CD4-positive, alpha-beta T cell treated with Interleukin-15 for 1 hour (primary cell): Measurements from ENCODE around the gene FZD8.

ENCODE experiments used
- DNase-seq: peaks from one replicate; pipeline ENCODE4 v3.0.0-alpha.2; 2020

Gene FZD8

DNA sequence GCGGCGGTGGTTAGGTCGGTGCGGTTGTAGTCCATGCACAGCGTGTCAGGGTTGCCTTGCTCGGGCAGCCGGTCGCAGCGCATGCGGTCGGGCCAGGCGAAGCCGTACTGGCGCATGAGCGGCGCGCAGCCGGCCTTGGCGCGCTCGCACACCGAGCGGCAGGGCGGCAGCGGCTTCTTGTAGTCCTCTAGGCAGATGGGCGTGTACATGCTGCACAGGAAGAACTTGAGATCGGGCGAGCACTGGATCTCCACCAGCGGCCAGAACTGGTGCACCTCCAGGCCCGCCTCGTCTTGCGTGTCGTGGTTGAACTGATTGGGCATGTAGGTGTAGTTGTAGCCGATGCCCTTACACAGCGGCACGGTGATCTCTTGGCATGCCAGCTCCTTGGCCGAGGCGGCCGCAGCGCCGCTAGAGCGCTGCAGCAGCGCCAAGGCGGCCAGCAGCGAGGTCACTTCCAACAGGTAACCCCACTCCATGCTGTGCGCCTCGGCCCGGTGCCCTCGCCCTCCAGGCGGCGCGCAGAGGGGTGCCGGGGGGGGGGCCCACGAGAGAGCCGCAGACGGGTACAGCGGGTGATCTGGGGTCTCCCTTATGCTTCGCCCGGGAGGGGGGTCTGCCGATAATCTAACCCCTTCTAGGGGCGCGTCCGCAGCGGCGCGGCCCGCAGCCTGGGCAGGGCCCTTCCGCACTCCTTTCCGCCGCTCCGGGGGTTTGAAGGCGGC is 983 bp downstream of the FZD8 start:
- peak; percentile 27 for DNase-seq

DNA sequence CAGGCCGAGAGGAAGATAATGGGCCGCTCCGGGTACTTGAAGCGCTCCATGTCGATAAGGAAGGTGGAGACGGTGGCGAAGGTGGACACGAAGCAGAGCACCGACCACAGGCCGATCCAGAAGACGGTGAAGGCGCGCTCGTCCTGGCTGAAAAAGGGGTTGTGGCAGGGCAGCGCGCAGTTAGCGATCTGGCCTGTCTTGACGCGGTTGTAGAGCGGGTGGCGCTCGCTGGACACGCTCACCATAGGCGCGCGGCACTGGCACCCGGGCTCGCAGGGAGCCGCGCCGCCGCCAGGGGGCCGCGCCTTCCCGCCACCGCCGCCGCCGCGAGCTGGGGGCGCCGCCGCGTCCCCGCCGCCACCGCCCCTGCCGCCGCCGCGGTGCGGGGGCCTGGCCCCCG is 1.6 kb downstream of the FZD8 start:
- peak; percentile 19 for DNase-seq

- no peak for DNase-seq
Measured at GRCh38 chr10:35639728-35640401, 2.2 kb downstream of the FZD8 start.

DNA sequence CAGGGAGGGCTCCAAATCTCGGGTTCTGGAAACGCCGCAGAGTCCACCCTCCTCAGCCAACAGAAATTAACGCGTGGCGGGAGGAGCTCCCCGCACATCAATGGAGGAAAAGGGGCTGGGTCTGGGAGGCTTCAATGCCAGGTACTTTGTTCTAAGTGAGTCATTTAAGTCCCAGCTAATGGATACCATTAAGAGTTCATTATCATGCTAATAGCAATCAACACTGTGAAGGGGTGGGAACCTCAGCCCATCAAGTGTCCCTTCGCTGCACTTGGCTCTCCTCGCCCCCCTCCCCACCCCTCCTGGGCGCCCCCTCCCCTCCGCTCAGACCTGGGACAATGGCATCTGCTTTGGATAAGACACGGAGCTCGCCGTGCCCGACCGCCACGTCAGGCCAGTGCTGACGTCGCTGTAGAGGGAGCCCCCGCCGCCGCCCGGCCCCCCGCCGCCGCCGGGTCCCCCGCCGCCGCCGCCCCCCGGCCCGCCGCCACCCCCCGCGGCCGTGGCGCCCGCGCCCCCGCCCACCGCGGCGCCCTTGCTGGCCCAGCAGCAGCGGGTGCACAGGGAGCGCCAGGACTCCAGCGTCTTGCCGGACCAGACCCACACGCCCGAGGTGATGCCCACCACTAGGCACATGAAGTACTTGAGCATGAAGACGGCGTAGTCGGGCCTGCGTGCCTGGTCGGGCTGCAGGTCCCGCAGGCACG is 2.9 kb downstream of the FZD8 start:
- no peak for DNase-seq

DNA sequence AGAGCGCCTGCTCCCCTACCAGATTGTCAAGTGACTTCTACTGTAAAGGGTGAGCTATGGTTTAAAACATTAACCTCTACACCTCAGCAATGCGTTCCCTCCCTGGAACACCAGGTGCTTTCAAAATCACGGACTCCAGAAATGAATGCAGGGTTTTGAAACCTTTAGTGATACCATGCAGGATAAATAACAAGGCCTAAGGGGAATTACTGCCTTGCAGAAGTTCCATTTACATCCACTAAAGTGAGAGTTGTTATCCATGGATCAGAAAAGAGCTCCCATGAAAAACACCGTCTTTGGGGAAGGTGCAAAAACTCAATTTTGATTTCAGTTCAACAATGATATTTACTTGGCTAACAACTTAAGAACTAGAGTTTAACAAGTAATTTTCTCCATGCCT is 4.0 kb downstream of the FZD8 start:
- DNase-seq: no peak

DNA sequence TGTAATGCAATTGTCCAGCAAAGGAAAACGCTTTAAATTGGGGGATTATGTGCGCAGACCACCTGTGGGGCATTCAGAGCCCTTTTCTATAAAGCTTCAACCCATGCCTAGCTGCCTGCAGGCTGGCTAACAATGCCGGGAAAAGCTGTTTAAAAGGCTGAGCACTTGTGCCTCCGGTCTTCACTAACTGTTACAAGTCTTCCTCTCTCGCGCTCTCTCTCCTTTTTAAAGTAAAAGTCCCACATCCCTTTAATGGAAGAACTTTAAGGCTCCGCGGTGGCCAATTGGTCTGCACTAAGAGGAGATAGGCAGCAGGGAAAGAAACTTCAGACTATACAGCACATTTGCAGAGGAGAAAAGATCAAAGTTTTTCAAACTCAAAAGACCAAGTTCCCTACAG is 4.6 kb downstream of the FZD8 start:
- DNase-seq: no peak

GRCh38 chr10:35636956-35637355 is 5.1 kb downstream of the FZD8 start:
- no peak for DNase-seq

GRCh38 chr10:35635576-35635975 is 6.5 kb downstream of the FZD8 start:
- peak; percentile 30 for DNase-seq

- no peak for DNase-seq
Measured at GRCh38 chr10:35633006-35633980, 8.8 kb downstream of the FZD8 start.

DNA sequence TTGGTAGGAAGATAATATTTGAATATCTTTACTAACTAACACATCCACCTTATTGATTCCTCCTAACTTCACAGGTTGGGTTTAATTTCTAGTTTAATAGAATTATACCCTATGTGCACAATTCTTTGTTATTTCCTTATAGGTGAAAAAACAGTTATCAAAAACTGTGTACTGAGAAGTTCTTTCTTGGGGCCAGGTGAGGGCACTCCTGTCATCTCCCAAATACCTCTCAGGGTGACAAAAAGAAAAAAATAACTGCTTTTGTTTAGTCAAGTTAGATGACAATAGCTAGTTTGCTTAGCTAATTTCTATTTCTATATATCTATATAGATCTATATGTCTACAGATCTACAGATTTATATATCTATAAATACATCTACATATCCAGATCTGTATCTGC is 10.1 kb downstream of the FZD8 start:
- DNase-seq: no peak

DNA sequence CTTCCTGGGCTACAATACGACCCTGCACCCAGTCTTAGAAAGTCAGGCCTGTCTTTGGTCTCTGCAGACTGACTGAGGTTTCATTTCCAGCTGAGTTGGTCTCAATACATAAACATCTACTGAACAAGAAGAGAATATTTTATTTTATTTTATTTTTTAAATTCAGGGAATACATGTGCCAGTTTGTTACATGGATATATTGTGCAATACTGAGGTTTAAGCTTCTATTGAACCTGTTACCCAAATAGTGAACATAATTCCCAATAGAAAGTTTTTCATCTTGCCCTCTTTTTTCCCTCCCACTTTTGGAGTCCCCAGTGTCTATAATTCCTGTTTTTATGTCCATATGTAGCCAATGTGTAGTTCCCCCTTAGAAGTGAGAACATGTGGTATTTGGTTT is 10.7 kb downstream of the FZD8 start:
- DNase-seq: no peak

DNA sequence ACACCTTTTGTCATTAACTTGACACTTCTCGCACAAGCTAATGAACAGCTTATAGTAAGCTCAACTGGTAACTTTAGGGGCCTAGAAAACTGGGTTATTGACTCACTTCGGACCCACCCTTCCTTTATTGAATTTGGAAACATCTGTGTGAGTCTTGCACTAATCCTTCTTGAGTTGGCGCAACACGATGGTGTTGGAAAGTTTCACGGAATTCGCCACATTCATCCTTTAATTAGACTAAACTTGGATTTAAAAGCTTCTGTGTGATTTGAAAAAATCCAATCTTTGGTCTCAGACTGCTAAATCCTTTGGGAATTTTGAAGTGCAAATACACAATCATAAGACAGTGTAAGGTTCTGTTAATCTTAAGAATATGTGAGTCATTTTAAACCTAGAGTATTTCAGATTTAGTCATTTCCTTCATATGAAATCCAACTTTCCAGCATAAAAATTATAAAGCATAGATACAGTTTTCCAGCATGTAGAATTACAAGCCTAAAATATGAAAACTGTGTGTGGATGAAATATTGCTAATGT is 15.1 kb downstream of the FZD8 start:
- no peak for DNase-seq

DNA sequence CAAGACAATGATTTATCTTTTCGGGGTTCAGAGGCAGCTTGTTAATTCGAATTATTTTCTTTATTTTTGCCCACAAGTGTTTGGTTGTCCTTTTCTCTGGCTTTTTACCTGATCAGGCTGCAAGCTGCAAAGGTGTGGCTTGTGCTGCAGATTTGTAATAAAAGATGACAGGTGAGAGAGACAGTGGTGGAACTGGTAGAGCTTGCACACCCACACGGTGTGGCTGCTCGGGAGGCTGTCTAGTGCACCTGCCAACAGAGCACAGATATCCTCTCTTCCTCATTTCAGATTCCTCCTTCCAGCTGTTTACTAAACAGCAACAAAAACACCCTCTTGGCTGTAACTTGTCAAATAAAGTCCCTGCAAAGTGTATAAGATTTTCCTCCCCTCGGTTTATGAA is 27.8 kb downstream of the FZD8 start:
- no peak for DNase-seq

- no peak for DNase-seq
Measured at GRCh38 chr10:35613597-35614226, 28.4 kb downstream of the FZD8 start.

DNA sequence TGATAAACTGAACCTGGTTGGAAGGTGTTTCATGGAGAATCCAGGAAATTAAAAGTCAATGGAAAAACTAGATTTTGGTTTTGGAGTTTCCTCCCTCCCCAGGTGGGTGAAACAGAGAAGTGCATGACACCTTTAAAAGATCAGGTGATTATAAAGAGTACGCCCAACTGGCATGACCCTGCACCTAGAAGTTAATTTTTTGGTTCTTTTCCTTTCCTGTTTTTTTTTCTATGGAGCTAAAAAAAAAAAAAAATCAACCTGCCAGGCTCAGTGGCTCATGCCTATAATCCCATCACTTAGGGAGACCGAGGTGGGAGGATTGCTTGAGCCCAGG is 29.0 kb downstream of the FZD8 start:
- DNase-seq: no peak

- no peak for DNase-seq
Measured at GRCh38 chr10:35612385-35613106, 29.6 kb downstream of the FZD8 start.

- no peak for DNase-seq
Measured at GRCh38 chr10:35611750-35612149, 30.3 kb downstream of the FZD8 start.

DNA sequence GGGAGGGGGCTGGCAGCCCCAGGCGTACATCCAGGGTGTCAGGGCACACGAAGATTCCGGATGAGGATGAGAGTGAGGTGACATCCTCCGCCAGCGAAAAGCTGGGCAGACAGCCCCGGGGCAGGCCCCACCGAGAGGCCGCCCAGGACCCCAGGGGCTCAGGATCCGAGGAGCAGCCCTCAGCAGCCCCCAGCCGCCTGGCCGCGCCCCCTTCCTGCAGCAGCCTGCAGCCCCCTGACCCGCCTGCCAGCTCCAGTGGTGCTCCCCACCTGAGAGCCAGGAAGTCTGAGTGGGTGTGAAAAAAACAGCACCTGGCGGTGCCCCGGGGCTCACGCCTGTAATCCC is 33.8 kb downstream of the FZD8 start:
- no peak for DNase-seq

GRCh38 chr10:35607475-35608327 is 34.4 kb downstream of the FZD8 start:
- DNase-seq: no peak

DNA sequence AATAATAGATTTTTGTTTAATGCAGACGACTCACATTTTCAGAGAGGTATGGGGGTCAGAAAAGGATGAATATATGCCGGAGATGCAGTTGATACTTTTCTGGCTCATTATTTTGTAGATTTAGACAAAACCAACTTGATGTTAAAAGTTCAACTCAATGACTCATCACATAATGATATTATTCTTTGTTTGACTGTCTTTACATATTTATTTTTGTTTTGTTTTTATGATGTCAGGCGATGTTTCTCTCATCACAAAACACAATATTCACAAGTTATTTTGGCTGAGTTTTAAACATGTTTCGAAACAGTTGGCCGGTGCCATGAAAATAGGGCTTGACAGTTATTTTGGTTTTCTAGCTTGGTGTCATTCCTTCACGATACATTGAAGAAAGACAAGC is 35.7 kb downstream of the FZD8 start:
- DNase-seq: no peak

- no peak for DNase-seq
Measured at GRCh38 chr10:35605191-35605590, 36.9 kb downstream of the FZD8 start, which contains the start of gene GJD4. Gene GJD4, plus strand, starts transcription at chr10:35605341. Its CDS starts 227 bp downstream, at chr10:35605568.
